Left ventricle myocardium inferior (tissue), 1 donor: ENCODE results near the gene KCNQ1. TPM values are rescaled to one million over a fixed set of nuclear protein-coding genes. Genes with fewer than 3 reads are reported as not detected.

Experiments used
- DNase-seq: peaks from one replicate; pipeline ENCODE4 v3.0.0-alpha.2; 2020
- H3K27ac ChIP-seq: fragments of 200-600 bp; replicated peaks from 2 replicates; pipeline ENCODE4 v1.8.0; 2021
- H3K27me3 ChIP-seq: fragments of 200-600 bp; 2 replicates; pipeline ENCODE4 v1.8.0; 2021; ENCODE audit warnings: low read depth
- H3K36me3 ChIP-seq: fragments of 200-600 bp; 2 replicates; pipeline ENCODE4 v1.8.0; 2021
- H3K4me1 ChIP-seq: fragments of 200-600 bp; 2 replicates; pipeline ENCODE4 v1.8.0; 2021
- H3K4me3 ChIP-seq: fragments of 200-600 bp; 2 replicates; pipeline ENCODE4 v1.8.0; 2021; ENCODE audit warnings: mild to moderate bottlenecking, moderate library complexity
- H3K9me3 ChIP-seq: fragments of 200-600 bp; replicated peaks from 2 replicates; pipeline ENCODE4 v1.8.0; 2021
- CTCF ChIP-seq: fragments of 200-600 bp; IDR thresholded peaks from 2 replicates; pipeline ENCODE4 v1.8.0; 2021; ENCODE audit warnings: antibody characterized with exemption, mild to moderate bottlenecking, borderline replicate concordance
- intact Hi-C: fragments of 100-400 bp; cut with micrococcal nuclease; formaldehyde crosslinking; loops from one replicate; pipeline ENCODE4 v1.11.0; 2022
- total RNA-seq: library from RNA; stranded (reverse); fragmentation: NEBNext Ultra II Directional; extraction: Animal tissue kit (Norgen Biotek cat#: 25700); gene quantifications from one replicate; pipeline ENCODE4 v1.2.1, GENCODE V29; 2021
- donor health status: DM: no; HTN: yes; CAD: no; lungs with severe emphysema.

Gene KCNQ1
- total RNA-seq, 1 donor from 2014 or later: 41.8 TPM

GRCh38 chr11:2718817-2719438, 274.1 kb downstream of the KCNQ1 start:
- peaks cover 12% of the 10 kb centered on the region for H3K4me1 ChIP-seq
- H3K27ac ChIP-seq: no peak overlapping the region
- no peak overlapping the region for H3K4me3 ChIP-seq
- H3K27me3 ChIP-seq: no peaks in the 10 kb centered on the region
- DNase-seq: no peak
- H3K9me3 ChIP-seq: no peaks in the 10 kb centered on the region
- TF ChIP-seq CTCF: no peak
- intact Hi-C loops: no loop called here
- H3K36me3 ChIP-seq: no peaks in the 10 kb centered on the region

GRCh38 chr11:2719831-2720590, 275.2 kb downstream of the KCNQ1 start:
- Histone ChIP-seq H3K27me3 (no peaks in the 10 kb centered on the region), H3K9me3 (no peaks in the 10 kb centered on the region), H3K36me3 (no peaks in the 10 kb centered on the region), H3K4me3 (no peak overlapping the region), H3K4me1 (peaks cover 15% of the 10 kb centered on the region), H3K27ac (no peak overlapping the region)
- intact Hi-C loops: no loop called here
- no peak for DNase-seq
- no peak for TF ChIP-seq CTCF

GRCh38 chr11:2721210-2721916, 276.6 kb downstream of the KCNQ1 start:
- TF ChIP-seq CTCF: no peak
- intact Hi-C loops: no loop called here

GRCh38 chr11:2722955-2723354, 278.1 kb downstream of the KCNQ1 start:
- H3K36me3 ChIP-seq: no peaks in the 10 kb centered on the region
- DNase-seq: no peak
- no peaks in the 10 kb centered on the region for H3K27me3 ChIP-seq
- no peak overlapping the region for H3K4me3 ChIP-seq
- no peak for TF ChIP-seq CTCF
- intact Hi-C loops: no loop called here
- peaks cover 18% of the 10 kb centered on the region for H3K4me1 ChIP-seq
- H3K27ac ChIP-seq: no peak overlapping the region
- no peaks in the 10 kb centered on the region for H3K9me3 ChIP-seq

More at GRCh38 chr11:2721210-2721916, 276.6 kb downstream of the KCNQ1 start:
- no peak overlapping the region for H3K27ac ChIP-seq
- H3K27me3 ChIP-seq: no peaks in the 10 kb centered on the region
- H3K9me3 ChIP-seq: no peaks in the 10 kb centered on the region
- H3K36me3 ChIP-seq: no peaks in the 10 kb centered on the region
- no peak for DNase-seq
- H3K4me3 ChIP-seq: no peak overlapping the region
- peaks cover 21% of the 10 kb centered on the region for H3K4me1 ChIP-seq

GRCh38 chr11:2724104-2724503, 279.3 kb downstream of the KCNQ1 start:
- H3K4me1 ChIP-seq: peaks cover 21% of the 10 kb centered on the region
- no peak overlapping the region for H3K4me3 ChIP-seq
- no peaks in the 10 kb centered on the region for H3K36me3 ChIP-seq
- no peak overlapping the region for H3K27ac ChIP-seq
- H3K9me3 ChIP-seq: no peaks in the 10 kb centered on the region
- intact Hi-C loops: no loop called here
- DNase-seq: no peak
- H3K27me3 ChIP-seq: no peaks in the 10 kb centered on the region
- no peak for TF ChIP-seq CTCF
